Neural cell (in vitro differentiated cells): ENCODE measurements around the gene CRYBB3.
"Not testable (repeated sequence)": the region's sequence is repeated elsewhere in the genome, so short reads cannot be mapped to it uniquely, and the experiment has no call there.

Experiments used
- CTCF ChIP-seq: fragments of 450-650 bp; IDR thresholded peaks from 2 replicates; pipeline ENCODE4 v1.5.1; 2014; ENCODE audit warnings: antibody characterized with exemption, mild to moderate bottlenecking, moderate library complexity; ENCODE audit not compliant: poor library complexity, severe bottlenecking
- EP300 ChIP-seq: fragments of 450-650 bp; conservative IDR thresholded peaks from 2 replicates; pipeline ENCODE4 v1.6.1; 2014; ENCODE audit warnings: antibody characterized with exemption, mild to moderate bottlenecking, moderate library complexity; ENCODE audit not compliant: poor library complexity, severe bottlenecking
- EZH2 ChIP-seq: fragments of 200-600, 300-800 bp; shearing (Covaris generic), sonication (generic); IDR thresholded peaks from 2 replicates; pipeline ENCODE4 v1.6.1; 2014; ENCODE audit warnings: antibody characterized with exemption, low read length, borderline replicate concordance, mild to moderate bottlenecking; ENCODE audit not compliant: insufficient read depth, poor library complexity, severe bottlenecking
- POLR2AphosphoS5 ChIP-seq: IDR thresholded peaks from 2 replicates; pipeline ENCODE4 v1.6.1; 2012
- TF ChIP-seq, protein P1 (sequence below): IDR thresholded peaks from 2 replicates; pipeline ENCODE4 v1.6.1; 2012; ENCODE audit warnings: borderline replicate concordance

- TF ChIP-seq CTCF, POLR2AphosphoS5, EZH2, EP300: not testable (repeated sequence)
- TF ChIP-seq, protein P1, sequence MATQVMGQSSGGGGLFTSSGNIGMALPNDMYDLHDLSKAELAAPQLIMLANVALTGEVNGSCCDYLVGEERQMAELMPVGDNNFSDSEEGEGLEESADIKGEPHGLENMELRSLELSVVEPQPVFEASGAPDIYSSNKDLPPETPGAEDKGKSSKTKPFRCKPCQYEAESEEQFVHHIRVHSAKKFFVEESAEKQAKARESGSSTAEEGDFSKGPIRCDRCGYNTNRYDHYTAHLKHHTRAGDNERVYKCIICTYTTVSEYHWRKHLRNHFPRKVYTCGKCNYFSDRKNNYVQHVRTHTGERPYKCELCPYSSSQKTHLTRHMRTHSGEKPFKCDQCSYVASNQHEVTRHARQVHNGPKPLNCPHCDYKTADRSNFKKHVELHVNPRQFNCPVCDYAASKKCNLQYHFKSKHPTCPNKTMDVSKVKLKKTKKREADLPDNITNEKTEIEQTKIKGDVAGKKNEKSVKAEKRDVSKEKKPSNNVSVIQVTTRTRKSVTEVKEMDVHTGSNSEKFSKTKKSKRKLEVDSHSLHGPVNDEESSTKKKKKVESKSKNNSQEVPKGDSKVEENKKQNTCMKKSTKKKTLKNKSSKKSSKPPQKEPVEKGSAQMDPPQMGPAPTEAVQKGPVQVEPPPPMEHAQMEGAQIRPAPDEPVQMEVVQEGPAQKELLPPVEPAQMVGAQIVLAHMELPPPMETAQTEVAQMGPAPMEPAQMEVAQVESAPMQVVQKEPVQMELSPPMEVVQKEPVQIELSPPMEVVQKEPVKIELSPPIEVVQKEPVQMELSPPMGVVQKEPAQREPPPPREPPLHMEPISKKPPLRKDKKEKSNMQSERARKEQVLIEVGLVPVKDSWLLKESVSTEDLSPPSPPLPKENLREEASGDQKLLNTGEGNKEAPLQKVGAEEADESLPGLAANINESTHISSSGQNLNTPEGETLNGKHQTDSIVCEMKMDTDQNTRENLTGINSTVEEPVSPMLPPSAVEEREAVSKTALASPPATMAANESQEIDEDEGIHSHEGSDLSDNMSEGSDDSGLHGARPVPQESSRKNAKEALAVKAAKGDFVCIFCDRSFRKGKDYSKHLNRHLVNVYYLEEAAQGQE, result not testable (repeated sequence)
Observed at GRCh38 chr22:25255169-25255568, 55.5 kb downstream of the CRYBB3 start.
